ENCODE data around the gene MAD2L1.

MAD2L1 gene

DNA sequence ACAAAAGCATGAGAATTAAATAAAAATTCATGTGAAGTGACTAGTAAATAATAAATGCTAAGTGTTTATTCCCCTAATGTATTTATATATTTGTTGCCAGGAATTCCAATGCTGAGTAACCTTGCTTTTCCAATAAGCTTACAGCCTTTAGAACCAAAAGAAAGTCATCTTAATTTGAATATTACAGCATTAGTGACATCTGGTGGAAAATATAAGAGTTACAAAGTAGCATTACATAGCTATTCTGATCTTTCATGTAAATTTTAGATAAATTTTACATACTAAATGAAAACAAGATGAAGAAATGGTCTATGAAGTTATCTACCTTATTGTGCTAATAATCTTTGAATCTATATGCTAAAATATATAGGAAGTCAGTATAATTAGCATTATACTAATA lies 10.4 kb downstream of the MAD2L1 start:
- DNase-seq, result no peak

DNA sequence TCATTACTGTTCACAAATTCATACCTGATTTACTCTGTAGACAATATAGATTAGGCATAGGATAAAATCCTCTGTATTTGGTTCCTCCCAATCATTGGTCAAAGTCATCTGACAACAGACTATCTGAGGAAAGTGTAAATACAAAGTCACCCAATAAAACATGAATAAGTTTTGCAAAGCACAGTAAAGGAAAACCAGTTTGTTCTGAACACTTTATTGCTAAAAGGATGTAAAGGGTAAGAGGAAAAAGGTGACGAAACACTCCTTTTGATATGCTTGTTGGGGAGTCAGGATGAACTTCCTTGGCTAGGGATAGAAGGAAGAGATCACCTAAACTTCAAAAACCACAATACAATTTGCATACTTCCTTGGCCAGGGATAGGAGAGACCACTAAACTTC lies 10.9 kb downstream of the MAD2L1 start:
- no peak for DNase-seq

DNA sequence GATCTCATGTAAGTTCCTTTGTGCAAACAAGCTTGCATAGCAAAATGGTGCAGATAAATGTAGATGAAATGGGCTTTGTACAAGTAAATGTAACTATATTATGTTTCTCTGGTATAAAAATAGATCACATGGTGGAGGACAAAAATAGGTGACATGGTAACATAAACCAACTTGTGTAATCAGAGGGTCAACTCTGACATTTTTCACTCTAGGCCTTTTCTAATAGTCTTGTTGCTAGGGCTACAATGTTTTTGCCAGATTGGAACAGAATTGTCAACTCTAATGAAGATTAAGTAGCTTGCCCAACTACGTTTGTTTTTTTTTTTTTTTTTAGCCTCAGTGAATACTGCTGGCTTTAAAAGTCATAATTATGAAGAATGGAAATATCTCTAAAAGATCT lies 11.5 kb downstream of the MAD2L1 start:
- DNase-seq, result no peak

DNA sequence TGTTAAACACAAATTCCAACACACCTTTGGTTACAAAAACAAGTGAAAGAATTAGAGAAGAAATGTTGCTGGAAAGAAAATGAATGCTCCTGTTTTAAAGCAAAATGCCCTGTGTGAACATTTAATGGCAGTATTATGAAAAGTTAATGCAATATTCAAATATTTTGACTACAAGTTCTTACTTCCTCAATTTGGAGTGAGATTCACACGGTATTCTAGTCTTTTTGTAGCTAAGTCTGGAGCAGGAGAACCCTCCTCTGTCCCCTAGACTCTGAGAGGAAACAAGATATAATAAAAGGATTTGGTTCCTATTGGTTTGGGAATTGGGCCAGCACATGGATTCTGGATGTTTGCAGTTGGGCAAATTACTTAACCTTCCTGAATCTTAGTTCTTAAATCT lies 12.7 kb downstream of the MAD2L1 start:
- DNase-seq, result no peak

DNA sequence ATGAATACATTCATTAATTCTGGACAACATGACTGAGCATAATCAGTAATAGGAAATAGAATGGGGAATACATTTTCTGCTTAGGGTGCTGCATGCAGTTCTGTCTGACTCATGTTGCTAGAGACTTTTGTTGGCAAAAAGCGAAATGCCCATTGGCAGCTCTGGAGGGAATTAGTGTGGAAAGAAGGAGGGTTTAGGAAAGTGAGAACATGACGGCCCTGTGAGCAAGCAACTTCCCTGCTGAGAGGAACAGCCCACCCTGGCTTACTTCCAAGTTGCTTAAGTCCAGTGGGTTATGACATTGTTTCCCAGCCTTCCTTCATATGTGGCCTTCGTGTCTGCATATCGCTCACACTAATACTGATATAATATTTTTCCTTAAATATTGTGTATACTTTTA lies 13.8 kb downstream of the MAD2L1 start:
- DNase-seq, result no peak

DNA sequence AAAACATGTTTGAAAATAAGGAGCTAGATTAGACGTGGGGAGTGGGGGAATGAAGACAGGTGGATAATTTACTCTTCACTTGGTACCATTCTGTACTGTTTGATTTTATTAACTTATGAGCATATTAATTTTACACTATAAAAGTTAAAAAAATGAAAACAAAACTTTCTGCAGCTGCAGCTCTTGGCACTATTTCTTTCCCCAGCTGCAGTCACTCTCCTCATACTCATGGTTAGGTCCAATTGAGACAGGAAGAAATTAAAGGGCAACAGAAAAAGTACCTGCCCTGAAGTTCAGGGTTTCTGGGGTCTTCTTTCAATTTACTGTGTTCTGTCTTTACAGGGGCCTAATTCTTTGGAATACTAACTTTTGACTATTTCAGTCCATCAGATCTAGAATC lies 15.4 kb downstream of the MAD2L1 start:
- DNase-seq, result no peak

DNA sequence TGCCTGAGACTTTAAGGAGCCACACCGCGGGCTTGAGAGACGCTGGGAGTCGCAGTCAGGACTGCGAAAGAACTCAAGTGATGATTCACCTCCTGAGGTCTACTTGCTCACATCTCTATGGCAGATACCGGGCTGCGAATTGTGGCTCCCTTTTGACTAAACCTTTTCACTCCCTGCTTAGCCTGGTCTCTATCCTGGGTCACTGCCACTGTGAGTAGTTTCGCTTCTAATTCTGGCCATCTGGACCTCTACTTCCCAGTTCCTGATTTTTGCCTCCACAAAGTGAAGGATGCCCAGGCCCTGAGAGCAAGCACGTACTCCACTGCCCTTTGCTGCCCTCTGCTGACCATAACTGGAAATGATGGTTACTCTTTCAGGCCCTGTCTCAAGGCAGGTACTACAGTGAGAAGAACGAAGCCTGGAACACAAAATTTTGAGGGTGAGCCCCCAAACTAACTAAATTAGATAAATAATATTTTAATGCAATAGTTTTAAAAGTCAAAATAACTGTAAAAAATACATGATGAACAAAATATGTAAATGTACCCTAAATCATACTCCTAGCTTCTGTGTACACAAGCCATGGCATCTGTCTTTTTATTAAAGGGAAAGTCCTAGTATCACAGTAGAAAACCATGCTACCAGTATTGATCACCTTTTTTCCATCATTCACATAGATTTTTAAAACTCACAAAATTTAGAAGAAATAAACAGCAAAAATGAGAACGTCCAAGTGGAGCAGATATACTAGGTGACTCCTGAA lies 16.7 kb downstream of the MAD2L1 start:
- peak; percentile 72 for DNase-seq

DNA sequence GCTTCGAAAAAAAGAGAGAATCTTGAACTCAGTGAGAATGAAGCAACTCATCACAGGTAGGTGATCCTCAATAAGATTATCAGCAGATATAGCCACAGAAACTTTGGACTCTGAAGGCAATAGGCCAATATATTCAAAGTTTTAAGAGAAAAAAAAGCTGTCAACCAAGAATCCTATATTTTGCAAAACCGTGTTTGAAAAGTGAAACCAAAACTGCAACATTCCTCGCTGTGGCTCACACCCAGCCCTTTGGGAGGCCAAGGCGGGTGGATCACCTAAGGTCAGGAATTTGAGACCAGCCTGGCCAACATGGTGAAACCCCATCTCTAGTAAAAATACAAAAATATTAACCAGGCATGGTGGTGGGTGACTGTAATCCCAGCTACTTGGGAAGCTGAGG lies 22.8 kb downstream of the MAD2L1 start:
- no peak for DNase-seq

DNA sequence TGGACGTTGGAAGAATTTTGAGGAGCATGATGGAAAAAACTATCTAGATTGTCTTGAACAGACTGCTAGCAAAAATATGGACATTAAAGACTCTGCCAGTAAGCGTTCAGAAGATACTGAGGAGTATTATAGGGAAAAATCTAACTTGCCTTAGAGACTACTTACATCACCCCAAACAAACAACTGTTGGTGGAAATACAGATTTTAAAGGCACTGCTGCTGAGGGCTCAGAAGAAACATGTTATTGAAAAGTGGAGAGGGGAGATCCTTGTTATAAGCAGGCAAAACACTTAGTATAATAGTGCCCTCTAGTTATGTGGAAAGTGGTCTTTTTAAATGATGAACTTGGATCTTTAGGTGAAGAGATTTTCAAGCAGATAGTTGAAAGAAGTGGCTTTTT lies 29.2 kb downstream of the MAD2L1 start:
- DNase-seq, result no peak

DNA sequence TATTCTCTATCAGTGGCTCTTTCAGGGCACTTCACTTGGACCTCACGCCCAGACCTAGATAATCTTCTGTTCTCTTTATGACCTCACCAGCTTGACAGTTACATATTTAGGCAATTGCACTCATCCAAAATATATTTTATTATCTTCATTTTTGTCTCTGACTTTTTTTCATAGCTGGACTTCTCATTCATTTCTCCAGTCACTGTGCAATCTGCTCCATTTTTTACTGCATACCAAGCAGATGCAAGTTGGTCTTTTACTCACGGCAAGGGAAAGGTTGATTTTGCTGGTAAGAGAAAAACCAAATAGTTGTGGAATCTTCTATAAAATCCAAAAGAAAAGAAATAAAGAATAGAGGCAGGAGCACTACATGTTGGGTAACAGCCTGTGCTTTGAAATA lies 31.7 kb downstream of the MAD2L1 start:
- no peak for DNase-seq

DNA sequence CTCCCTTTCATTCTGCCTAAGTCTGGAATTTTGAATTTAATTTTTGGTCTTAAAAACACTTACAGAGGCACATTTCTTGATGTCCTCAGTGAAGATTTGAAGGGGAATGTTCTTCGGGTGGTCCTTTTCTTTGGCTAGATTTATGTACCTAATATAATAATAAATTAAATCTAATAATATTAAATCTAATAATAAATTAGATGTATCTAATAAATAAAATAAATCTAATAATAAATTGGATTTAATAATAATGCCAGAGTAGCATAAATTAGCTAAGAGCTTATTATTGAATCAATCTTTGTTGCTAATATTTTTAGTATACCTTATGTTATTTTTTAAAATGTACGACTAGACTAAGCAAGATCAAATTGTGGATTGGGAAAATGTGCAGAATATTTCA lies 39.8 kb downstream of the MAD2L1 start:
- DNase-seq, result no peak

DNA sequence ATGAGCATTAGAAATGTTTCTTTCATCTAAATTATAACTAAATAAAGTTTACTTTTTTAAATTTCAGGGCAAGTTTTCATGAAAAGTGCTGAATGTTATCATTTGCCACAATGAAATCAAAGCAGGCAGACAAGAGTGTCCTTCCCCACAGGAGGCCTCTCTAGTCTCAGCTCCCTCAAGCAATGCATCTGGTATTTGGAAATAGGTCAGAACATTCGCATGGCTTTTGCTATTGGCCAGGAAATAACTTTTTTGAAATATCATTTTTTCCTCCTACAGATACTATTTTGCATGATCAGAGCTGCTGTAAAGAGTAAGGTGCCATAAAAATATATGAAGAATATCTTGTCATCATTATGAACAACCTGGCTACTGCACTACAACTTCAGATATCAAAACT lies 41.1 kb downstream of the MAD2L1 start:
- no peak for DNase-seq

DNA sequence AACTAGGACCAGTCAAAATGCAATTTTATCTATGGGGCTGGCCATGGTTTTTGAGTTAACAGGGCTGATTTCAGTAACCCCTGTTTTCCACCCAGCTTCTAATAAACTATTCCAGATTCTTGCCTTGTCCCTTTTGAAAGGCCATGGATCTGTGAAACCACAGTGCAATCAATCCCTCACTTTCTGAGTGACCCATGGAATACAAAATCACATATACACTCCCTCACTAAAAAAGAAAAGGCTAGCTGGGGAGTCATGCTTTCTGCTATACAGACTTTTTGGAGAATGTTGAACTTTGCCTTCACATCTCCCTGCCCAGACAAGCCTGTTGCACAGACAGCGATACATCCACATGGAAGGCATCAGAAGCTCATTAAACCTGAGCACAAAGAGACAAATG lies 47.9 kb downstream of the MAD2L1 start:
- no peak for DNase-seq

DNA sequence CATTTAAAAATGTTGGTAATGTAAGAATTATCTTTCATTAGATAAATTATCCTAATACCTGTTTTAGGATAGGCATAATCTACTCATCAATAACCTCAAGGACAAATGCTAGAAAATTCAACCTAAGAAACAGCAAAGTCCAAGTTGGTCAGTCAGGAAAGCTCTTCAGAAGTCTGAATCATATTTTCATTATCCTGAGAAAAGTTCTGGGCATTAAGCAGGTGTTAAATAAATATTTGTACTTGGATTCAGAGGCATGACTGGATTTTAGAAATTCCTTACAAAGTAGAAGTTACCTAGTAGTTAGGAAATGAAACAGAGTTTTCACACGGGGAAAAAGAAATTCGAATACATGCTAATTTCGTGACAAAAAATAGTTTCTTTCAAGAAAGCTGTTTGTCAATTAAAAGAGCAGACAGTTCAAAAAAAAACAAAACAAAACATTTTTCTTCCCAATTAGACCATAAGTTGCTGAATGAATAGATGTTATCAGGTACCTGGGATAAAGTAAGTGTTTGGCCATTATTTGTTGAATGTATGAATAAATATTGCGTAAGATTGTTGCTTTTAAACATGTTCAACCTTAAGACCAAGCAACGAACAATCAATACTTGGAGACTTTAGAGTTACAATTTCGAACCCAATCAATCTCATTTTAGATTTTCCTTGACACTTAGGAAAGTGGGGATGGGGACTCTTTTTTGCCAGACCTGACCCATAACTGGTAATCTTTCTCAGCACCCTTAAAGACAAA lies 48.5 kb downstream of the MAD2L1 start:
- DNase-seq, result no peak

DNA sequence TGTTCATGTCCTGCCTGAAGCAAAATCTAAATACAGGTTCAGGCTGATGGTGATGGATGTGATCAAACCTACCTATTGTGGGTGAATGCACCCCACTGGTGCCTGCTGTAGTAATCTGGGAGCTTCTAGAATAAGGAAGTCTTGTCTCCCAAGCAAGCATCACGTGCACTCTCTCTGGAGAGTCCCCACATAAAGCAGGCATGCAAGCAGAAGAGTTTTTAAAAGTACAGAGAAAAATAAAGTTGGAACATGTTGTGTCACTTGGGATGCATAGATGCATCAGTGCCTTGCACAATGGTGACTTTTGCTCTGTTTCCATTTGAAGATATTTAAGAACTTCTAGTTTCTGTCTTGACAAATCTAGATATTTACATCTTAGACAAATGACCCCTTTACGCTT lies 54.9 kb downstream of the MAD2L1 start:
- no peak for DNase-seq

DNA sequence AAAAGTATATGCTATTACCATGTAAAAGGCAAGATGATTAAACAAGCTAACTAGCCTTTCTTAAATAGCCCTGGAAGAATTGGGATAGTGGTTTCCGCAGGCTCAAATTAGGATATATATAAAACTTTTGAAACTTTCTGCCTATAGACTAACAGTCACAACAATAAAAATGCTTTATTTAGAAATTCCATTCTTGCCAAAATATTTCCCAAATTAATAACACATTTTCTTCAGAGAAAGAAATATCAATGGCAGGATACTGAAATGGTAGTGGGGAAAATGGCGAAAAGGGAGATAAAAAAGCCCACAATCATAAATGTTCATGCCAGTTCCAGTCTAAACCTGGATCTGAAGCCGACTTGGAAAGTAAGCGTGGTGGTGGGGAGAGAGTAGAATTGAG lies 56.0 kb downstream of the MAD2L1 start:
- DNase-seq, result no peak

DNA sequence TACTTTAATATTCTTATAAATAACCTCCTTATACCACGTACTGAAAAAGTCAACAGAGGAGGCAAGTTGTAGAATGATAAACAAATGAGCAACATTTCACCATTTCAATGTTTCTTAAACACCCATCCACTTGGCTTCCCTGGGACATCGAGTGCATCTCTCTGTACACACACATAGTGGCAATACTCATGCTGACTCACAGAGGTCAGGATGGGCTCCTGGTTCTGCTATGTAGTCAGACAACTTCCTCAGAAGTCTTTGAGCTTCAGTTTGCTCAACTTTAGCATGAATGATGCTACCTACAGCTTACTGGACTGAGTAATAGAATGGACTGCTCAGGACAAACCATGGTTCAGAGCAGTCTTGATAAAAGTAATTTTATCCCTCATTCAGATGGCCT lies 56.9 kb downstream of the MAD2L1 start:
- no peak for DNase-seq

DNA sequence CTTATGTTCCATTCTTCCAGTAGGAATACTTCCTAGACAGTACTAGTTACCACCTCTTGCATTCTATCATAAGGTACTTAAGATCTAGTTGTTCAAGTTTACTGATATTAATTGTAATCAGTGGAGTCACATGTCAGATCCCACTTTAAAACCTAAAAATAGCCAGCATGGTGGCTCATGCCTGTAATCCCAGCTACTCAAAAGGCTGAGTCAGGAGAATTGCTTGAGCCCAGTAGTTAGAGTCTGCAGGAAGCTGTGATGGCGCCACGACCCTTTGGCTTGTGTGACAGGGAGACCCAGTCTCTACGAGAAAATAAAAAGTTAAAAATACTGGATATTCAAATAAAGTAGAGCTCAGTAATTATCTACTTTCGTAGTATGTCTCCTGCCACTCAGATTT lies 57.7 kb downstream of the MAD2L1 start:
- DNase-seq, result no peak

DNA sequence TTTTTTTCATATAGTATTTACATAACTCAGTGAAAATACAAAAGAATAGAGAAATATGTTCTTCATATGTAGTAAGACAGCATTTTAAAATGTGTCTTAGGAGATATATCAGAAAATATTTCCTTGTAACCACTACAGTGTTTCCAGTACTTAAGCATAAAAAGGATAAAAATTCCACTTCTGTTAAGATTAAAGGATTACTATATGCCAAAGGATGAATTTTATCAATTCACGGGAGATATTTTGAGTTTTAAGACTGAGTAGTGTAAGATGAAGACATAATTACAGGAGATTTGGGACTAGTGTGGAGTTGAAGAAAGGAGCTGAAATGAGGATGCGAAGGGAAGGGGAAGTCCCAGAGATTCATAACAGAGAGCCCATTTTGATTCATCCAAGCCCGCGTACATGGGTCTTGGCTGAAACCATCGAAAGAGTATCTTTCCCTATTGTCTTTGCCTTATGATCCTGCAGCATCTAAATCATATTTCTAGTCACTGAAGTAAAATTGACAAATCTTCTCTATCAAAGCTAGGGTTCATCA lies 58.7 kb downstream of the MAD2L1 start:
- DNase-seq, result no peak

DNA sequence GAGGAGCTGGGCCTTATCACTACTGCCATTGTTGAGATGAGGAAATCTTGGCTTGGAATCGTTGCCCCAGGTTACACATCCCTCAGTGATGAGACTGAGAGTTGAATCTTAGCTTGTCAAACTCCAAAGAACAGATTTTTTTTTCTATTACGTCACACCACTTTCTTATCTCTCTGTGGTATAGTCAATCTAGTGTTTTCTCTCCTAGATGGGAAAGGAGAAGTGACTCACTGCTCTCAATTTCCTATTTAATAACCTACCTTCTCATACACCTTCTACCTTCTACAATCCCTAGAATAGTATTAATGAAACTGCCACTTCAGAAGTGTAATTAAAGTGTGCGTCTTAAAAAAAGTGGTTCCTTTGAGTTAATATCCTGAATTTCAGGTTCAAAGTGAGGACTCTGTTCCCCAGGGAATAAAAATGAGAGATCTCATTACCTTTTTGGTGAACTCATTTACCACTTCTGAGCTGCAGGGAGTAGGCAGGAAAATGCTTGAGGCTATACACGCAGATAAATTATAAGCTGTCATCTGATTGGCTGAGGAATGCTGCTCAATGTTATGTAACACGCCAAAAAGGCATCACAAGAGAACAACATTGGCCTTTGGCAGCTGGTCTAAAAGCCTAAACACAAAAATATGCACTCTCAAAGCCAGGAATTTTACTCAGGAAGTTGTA lies 59.3 kb downstream of the MAD2L1 start:
- DNase-seq, result no peak

Data from KG1 (cell line).